B cell (primary cell): ENCODE results near the gene ACOXL. TPM values are rescaled to one million over a fixed set of nuclear protein-coding genes. Genes with fewer than 3 reads are reported as not detected.

Experiments
- ATAC-seq: fragments of 200-7000 bp; cut with Tn5 transposase; one replicate; pipeline ENCODE4 v1.10.0; 2021; ENCODE audit warnings: low read depth, mild to moderate bottlenecking, moderate number of reproducible peaks, moderate library complexity
- CTCF ChIA-PET: fragments of 350-600 bp; sonication (Branson Sonifier 250); formaldehyde crosslinking; loops from one replicate; lab custom pipeline; 2021; ENCODE audit warnings: antibody characterized with exemption, inconsistent platforms; lab: Charles Lee
- POLR2A ChIA-PET: fragments of 350-600 bp; sonication (Branson Sonifier 250); formaldehyde crosslinking; loops from one replicate; lab custom pipeline; 2021; ENCODE audit warnings: antibody characterized with exemption; lab: Charles Lee
- DNase-seq: peaks from one replicate; pipeline ENCODE4 v3.0.0; 2013
- H2AFZ ChIP-seq: 2 replicates; pipeline ENCODE4 v1.6.1; 2012; ENCODE audit warnings: mild to moderate bottlenecking, low read depth, low read length; ENCODE audit not compliant: insufficient read depth, poor library complexity, severe bottlenecking
- H3K27ac ChIP-seq, 2 donors: 1 replicate in 1 of 2; 2 replicates in 1 of 2; pipeline ENCODE4 v1.5.1; 2012 to 2013; ENCODE audit warnings: low read length in 2 of 2, mild to moderate bottlenecking in 2 of 2, moderate library complexity in 1 of 2
- H3K27me3 ChIP-seq, 4 experiments: fragments of 200-600 bp in 1 of 4; sonication (generic) in 1 of 4; replicated peaks in 1 of 4; 1 replicate in 2 of 4; 2 replicates in 2 of 4; pipeline versions ENCODE4 v1.6.1 to v1.7.0; 2013 to 2016; ENCODE audit warnings: low read length in 3 of 4, mild to moderate bottlenecking in 2 of 4, mixed read lengths in 1 of 4, moderate library complexity in 1 of 4; ENCODE audit not compliant: insufficient read depth in 4 of 4, control insufficient read depth in 3 of 4; ENCODE audit errors: control extremely low read depth in 1 of 4
- H3K36me3 ChIP-seq, 2 experiments: replicated peaks in 1 of 2; 1 replicate in 1 of 2; 2 replicates in 1 of 2; pipeline versions ENCODE4 v1.6.1 to v1.7.1; 2013; ENCODE audit warnings: low read length in 1 of 2; ENCODE audit not compliant: insufficient read depth in 2 of 2, control insufficient read depth in 1 of 2; ENCODE audit errors: control extremely low read depth in 1 of 2, extremely low read depth in 1 of 2
- H3K4me1 ChIP-seq, 2 donors: fragments of 200-600 bp in 1 of 2; sonication (generic) in 1 of 2; 1 replicate in 1 of 2; 2 replicates in 1 of 2; pipeline versions ENCODE4 v1.5.1 to v1.6.1; 2013 to 2017; ENCODE audit warnings: low read length in 2 of 2; ENCODE audit not compliant: control insufficient read depth in 2 of 2, insufficient read depth in 2 of 2
- H3K4me2 ChIP-seq: replicated peaks from 2 replicates; pipeline ENCODE3; 2012; ENCODE audit warnings: mild to moderate bottlenecking, low read depth, low read length; ENCODE audit not compliant: poor library complexity, severe bottlenecking
- H3K4me3 ChIP-seq, 5 experiments: fragments of 200-600 bp in 1 of 5; sonication (generic) in 1 of 5; 1 replicate in 3 of 5; 2 replicates in 2 of 5; pipeline versions ENCODE4 v1.5.1 to v1.7.0; 2011 to 2016; ENCODE audit warnings: low read length in 4 of 5, mild to moderate bottlenecking in 4 of 5, low read depth in 2 of 5, control low read depth in 1 of 5, moderate library complexity in 1 of 5; ENCODE audit not compliant: insufficient read depth in 1 of 5; ENCODE audit errors: control extremely low read depth in 1 of 5, extremely low read depth in 1 of 5
- H3K79me2 ChIP-seq: fragments of 200-600 bp; sonication (generic); one replicate; pipeline ENCODE4 v1.6.0; 2016; ENCODE audit warnings: low read length; ENCODE audit not compliant: control insufficient read depth, insufficient read depth
- H3K9ac ChIP-seq: fragments of 200-600 bp; sonication (generic); 2 replicates; pipeline ENCODE4 v1.6.1; 2017; ENCODE audit warnings: mild to moderate bottlenecking, low read length, moderate library complexity
- H3K9me3 ChIP-seq, 3 donors: one replicate each; pipeline versions ENCODE4 v1.6.1 to v1.7.1; 2013; ENCODE audit warnings: low read length in 2 of 3; ENCODE audit not compliant: control insufficient read depth in 2 of 3, insufficient read depth in 1 of 3; ENCODE audit errors: control extremely low read depth in 1 of 3
- H4K20me1 ChIP-seq: 2 replicates; pipeline ENCODE4 v1.6.0; 2012; ENCODE audit warnings: mild to moderate bottlenecking, low read length; ENCODE audit not compliant: insufficient read depth, control insufficient read depth, poor library complexity, severe bottlenecking
- H3K27ac Mint-ChIP-seq: one replicate; pipeline ENCODE4 v1.8.0; 2021; ENCODE audit warnings: mixed read lengths
- H3K27me3 Mint-ChIP-seq: one replicate; pipeline ENCODE4 v1.8.0; 2021; ENCODE audit warnings: mixed read lengths
- H3K4me1 Mint-ChIP-seq: one replicate; pipeline ENCODE4 v1.8.0; 2021; ENCODE audit warnings: mixed read lengths
- H3K4me3 Mint-ChIP-seq: one replicate; pipeline ENCODE4 v1.8.0; 2021; ENCODE audit warnings: mixed read lengths
- H3K9me3 Mint-ChIP-seq: one replicate; pipeline ENCODE4 v1.8.0; 2022; ENCODE audit warnings: mixed read lengths; ENCODE audit not compliant: insufficient read depth
- EZH2 ChIP-seq: IDR thresholded peaks from 2 replicates; pipeline ENCODE4 v1.6.1; 2012; ENCODE audit warnings: borderline replicate concordance, low read depth, mild to moderate bottlenecking, moderate library complexity, low read length; ENCODE audit not compliant: insufficient read depth, poor library complexity, severe bottlenecking
- WGBS: methylation state at CpG from one replicate; pipeline ENCODE4 v1.1.5; 2013; ENCODE audit warnings: missing lambda C conversion rate; ENCODE audit not compliant: insufficient coverage; 5-methylcytosine and 5-hydroxymethylcytosine counted together
- intact Hi-C: fragments of 100-400 bp; cut with micrococcal nuclease; formaldehyde crosslinking; loops from one replicate; pipeline ENCODE4 v1.10.0; 2022
- polyA plus RNA-seq: library from polyadenylated mRNA; depleted of rRNA; stranded (reverse); fragments of >200 nt; gene quantifications from 2 replicates; pipeline ENCODE4 v1.2.3, GENCODE V29; 2012
- total RNA-seq, 2 donors: library from RNA; stranded (reverse); fragments of 120-200 nt in 1 of 2; gene quantifications; 1 replicate in 1 of 2; 2 replicates in 1 of 2; pipeline versions ENCODE4 v1.2.3 to v1.2.4, GENCODE V29; 2013 to 2022
- TF ChIP-seq, protein P1 (sequence below): fragments of 200-600 bp; IDR thresholded peaks from one replicate; pipeline ENCODE4 v1.8.0; 2022; ENCODE audit warnings: antibody characterized with exemption, mild to moderate bottlenecking

Gene ACOXL
- total and polyA plus RNA-seq, 2 donors (not counting 1 experiment from before 2014, with no cell fraction given), result 0.06 TPM; not detected in 1

DNA sequence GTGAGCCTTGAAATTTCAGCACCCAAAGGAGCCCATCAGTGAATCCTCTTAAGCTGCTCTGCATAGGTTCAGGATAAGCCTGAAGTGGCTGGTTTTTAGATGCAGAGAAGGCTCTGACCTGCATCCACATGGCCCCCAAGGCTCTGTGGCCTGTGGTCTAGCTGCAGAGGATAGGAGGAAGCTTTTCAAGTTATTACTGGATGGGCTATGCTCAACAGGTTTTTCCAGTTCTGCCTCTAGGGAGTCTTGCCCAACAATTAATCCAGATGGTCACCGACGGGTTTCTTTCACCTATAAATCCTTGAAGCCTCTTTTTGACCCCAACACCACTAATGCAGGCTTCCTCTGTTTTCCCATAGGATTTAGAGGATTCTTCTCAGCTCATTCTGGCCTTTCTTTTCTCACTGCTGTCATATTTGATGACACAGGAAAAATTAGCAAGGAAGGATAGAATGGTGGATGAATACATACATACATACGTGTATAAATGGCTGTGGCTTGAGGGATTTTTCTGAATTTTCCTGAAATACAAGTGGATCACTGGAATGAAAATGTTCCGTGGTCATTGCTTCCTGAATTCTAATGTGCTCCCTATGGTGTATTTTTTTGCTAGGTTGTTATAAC lies 336.2 kb downstream of the ACOXL start:
- CTCF ChIA-PET, result interaction anchor here (0.7 kb wide), 1 partner anchor 257 kb away, joined by 4 read pairs; no protein-coding TSS in a partner anchor
- H3K4me3 Mint-ChIP-seq, result no peak overlapping the region
- intact Hi-C loops, result no loop called here

DNA sequence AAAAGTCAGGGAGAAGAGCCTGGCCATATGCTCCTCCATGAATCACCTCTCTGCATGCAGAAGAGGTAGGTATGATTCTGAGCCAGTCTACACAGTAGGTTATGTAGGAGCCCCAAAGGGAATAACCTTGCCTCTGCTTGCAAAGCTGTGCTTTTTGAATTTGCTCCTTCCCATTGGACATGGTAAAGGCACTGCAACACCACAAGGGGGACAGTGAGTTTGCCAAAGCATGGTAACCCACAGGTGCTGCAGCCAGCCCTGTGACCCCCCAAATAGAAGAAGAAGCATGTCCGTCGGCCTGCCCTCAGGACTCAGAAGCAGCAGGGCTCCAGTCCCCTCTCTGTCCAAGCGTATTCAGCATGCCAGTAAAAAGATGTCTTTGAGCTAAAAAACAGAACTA lies 337.3 kb downstream of the ACOXL start:
- Histone ChIP-seq H3K9ac (no peak overlapping the region), H3K4me3 (no peak overlapping the region), H3K9me3 (peaks cover 1 to 8% (median 4%) of the 10 kb centered on the region in 3 donors), H3K4me2 (no peak overlapping the region), H3K27ac (no peak overlapping the region), H3K27me3 (no peaks in the 10 kb centered on the region), H3K79me2 (no peaks in the 10 kb centered on the region), H2AFZ (no peak overlapping the region), H3K4me1 (peaks cover 8 to 13% of the 10 kb centered on the region in 2 donors), H4K20me1 (no peaks in the 10 kb centered on the region), H3K36me3 (no peaks in the 10 kb centered on the region)
- ATAC-seq (no peak), DNase-seq (no peak)
- H3K4me1 Mint-ChIP-seq, result peaks cover 20% of the 10 kb centered on the region
- ChIA-PET CTCF (interaction anchor here (0.8 to 1.2 kb wide), 2 partner anchors 12 to 258 kb away, joined by 3 read pairs; no protein-coding TSS in a partner anchor), POLR2A (no interaction called here)
- intact Hi-C loops, result no loop called here
- TF ChIP-seq EZH2, result no peak
- TF ChIP-seq, protein P1, sequence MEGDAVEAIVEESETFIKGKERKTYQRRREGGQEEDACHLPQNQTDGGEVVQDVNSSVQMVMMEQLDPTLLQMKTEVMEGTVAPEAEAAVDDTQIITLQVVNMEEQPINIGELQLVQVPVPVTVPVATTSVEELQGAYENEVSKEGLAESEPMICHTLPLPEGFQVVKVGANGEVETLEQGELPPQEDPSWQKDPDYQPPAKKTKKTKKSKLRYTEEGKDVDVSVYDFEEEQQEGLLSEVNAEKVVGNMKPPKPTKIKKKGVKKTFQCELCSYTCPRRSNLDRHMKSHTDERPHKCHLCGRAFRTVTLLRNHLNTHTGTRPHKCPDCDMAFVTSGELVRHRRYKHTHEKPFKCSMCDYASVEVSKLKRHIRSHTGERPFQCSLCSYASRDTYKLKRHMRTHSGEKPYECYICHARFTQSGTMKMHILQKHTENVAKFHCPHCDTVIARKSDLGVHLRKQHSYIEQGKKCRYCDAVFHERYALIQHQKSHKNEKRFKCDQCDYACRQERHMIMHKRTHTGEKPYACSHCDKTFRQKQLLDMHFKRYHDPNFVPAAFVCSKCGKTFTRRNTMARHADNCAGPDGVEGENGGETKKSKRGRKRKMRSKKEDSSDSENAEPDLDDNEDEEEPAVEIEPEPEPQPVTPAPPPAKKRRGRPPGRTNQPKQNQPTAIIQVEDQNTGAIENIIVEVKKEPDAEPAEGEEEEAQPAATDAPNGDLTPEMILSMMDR, result no peak
- H3K27ac Mint-ChIP-seq, result no peak overlapping the region
- H3K4me3 Mint-ChIP-seq, result no peak overlapping the region
- H3K9me3 Mint-ChIP-seq, result peaks cover 3% of the 10 kb centered on the region
- 100% methylated on average over 1 of the region's 3 CpGs for WGBS
- no peaks in the 10 kb centered on the region for H3K27me3 Mint-ChIP-seq

More for the DNA sequence above, 336.2 kb downstream of the ACOXL start:
- Histone ChIP-seq H2AFZ (no peak overlapping the region), H3K27ac (no peak overlapping the region), H3K9me3 (no peaks in the 10 kb centered on the region), H3K27me3 (no peaks in the 10 kb centered on the region), H3K4me3 (no peak overlapping the region), H3K79me2 (no peaks in the 10 kb centered on the region), H3K36me3 (no peaks in the 10 kb centered on the region), H4K20me1 (no peaks in the 10 kb centered on the region), H3K4me1 (peaks cover 8 to 13% of the 10 kb centered on the region in 2 donors), H3K4me2 (no peak overlapping the region), H3K9ac (no peak overlapping the region)
- ATAC-seq (no peak), DNase-seq (no peak)
- Mint-ChIP-seq H3K4me1 (peaks cover 20% of the 10 kb centered on the region), H3K27me3 (no peaks in the 10 kb centered on the region), H3K27ac (no peak overlapping the region), H3K9me3 (no peaks in the 10 kb centered on the region)
- WGBS, result 51% methylated on average over 3 of the region's 4 CpGs
- TF ChIP-seq, protein P1, result no peak
- TF ChIP-seq EZH2, result no peak
- POLR2A ChIA-PET, result no interaction called here
